ENCODE results near the gene MTMR6. TPM values are rescaled to one million over a fixed set of nuclear protein-coding genes. Genes with fewer than 3 reads are reported as not detected.

MTMR6 gene
- total RNA-seq, 1 experiment from 2014 or later: 28.9 TPM

DNA sequence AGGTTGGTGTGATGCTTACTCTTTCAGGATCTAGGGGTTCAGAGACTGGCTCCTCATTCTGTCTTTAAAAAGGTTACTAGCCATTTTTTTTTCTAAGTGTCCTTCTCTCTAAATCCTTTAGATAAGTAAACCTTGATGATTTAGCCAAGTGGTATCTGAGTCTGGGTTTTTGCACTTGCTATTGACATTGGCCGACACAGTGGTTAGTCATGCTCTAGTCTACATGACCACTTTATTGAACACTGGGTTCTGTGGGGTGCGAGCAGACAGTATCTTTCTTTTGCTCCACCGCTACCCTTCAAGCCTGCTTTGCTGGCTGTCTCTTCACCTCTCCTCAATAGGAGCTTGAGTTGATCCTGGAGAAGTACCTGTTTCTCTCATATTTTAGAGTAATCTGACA, 7.9 kb upstream of the MTMR6 start:
- BruUV-seq (replicated peaks): no TSS peak
- CTCF ChIA-PET: no interaction called here
- H3K27me3 ChIP-seq (replicated peaks; ENCODE audit: insufficient read depth, low read depth, low read length, poor library complexity): no peaks in the 10 kb centered on the region
- no peak overlapping the region for H3K4me3 ChIP-seq (ENCODE audit: low read depth, low read length, poor library complexity, severe bottlenecking)
- no peak for DNase-seq (ENCODE audit: low spot score)
- TF ChIP-seq EZH2 (IDR thresholded peaks at IDR 0.05; ENCODE audit: borderline replicate concordance, low read depth, low read length, poor library complexity, severe bottlenecking): no peak
- TF ChIP-seq, protein P1, sequence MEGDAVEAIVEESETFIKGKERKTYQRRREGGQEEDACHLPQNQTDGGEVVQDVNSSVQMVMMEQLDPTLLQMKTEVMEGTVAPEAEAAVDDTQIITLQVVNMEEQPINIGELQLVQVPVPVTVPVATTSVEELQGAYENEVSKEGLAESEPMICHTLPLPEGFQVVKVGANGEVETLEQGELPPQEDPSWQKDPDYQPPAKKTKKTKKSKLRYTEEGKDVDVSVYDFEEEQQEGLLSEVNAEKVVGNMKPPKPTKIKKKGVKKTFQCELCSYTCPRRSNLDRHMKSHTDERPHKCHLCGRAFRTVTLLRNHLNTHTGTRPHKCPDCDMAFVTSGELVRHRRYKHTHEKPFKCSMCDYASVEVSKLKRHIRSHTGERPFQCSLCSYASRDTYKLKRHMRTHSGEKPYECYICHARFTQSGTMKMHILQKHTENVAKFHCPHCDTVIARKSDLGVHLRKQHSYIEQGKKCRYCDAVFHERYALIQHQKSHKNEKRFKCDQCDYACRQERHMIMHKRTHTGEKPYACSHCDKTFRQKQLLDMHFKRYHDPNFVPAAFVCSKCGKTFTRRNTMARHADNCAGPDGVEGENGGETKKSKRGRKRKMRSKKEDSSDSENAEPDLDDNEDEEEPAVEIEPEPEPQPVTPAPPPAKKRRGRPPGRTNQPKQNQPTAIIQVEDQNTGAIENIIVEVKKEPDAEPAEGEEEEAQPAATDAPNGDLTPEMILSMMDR (conservative IDR thresholded peaks at IDR 0.05; ENCODE audit: low read depth, low read length): no peak
- H3K36me3 ChIP-seq (ENCODE audit: insufficient read depth, low read length, poor library complexity, severe bottlenecking): no peaks in the 10 kb centered on the region
- intact Hi-C loops (cut with micrococcal nuclease; ENCODE audit: unreplicated experiment): no loop called here
- no peaks in the 10 kb centered on the region for H3K9me3 ChIP-seq (ENCODE audit: low read depth, low read length, poor library complexity, severe bottlenecking)
- POLR2A ChIA-PET (ENCODE audit: low non-redundant PET): no interaction called here
- H3K4me1 ChIP-seq (ENCODE audit: insufficient read depth, low read length, poor library complexity, severe bottlenecking): peaks cover 18% of the 10 kb centered on the region
- H3K27ac ChIP-seq (ENCODE audit: low read depth, low read length, poor library complexity, severe bottlenecking): no peak overlapping the region

GRCh38 chr13:25292301-25292700, 5.0 kb upstream of the MTMR6 start:
- intact Hi-C loops (cut with micrococcal nuclease; ENCODE audit: unreplicated experiment): no loop called here
- peak overlapping the region; percentile 49 for H3K27ac ChIP-seq (ENCODE audit: low read depth, low read length, poor library complexity, severe bottlenecking)
- ChIA-PET CTCF (no interaction called here), POLR2A (ENCODE audit: low non-redundant PET) (no interaction called here)
- no peak overlapping the region for H3K4me3 ChIP-seq (ENCODE audit: low read depth, low read length, poor library complexity, severe bottlenecking)
- no peaks in the 10 kb centered on the region for H3K27me3 ChIP-seq (replicated peaks; ENCODE audit: insufficient read depth, low read depth, low read length, poor library complexity)
- no TSS peak for BruUV-seq (replicated peaks)
- DNase-seq (ENCODE audit: low spot score): peak; percentile 80
- TF ChIP-seq, protein P1 (conservative IDR thresholded peaks at IDR 0.05; ENCODE audit: low read depth, low read length): no peak
- TF ChIP-seq EZH2 (IDR thresholded peaks at IDR 0.05; ENCODE audit: borderline replicate concordance, low read depth, low read length, poor library complexity, severe bottlenecking): no peak
- no peaks in the 10 kb centered on the region for H3K9me3 ChIP-seq (ENCODE audit: low read depth, low read length, poor library complexity, severe bottlenecking)
- peaks cover 33% of the 10 kb centered on the region for H3K4me1 ChIP-seq (ENCODE audit: insufficient read depth, low read length, poor library complexity, severe bottlenecking)
- no peaks in the 10 kb centered on the region for H3K36me3 ChIP-seq (ENCODE audit: insufficient read depth, low read length, poor library complexity, severe bottlenecking)

DNA sequence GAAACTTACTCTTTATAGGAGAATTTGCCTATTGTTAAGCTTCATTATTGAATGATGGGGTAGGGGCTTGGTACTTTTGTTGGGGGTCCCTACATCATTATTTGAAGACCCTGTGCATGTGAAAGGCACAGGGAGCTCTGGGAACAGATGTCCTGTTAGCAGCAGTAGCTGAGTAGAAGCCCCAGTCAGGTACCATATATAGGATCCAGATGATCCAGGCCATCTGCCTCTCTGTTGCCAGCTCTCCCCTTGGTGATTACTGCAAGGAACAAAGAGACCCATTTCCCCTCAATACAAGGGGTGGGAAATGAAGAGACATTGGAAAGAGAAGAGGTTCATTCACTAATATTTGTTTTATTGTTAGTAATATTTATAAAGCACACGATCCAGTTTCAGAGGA, 4.4 kb upstream of the MTMR6 start:
- Histone ChIP-seq H3K27me3 (replicated peaks; ENCODE audit: insufficient read depth, low read depth, low read length, poor library complexity) (no peaks in the 10 kb centered on the region), H3K4me1 (ENCODE audit: insufficient read depth, low read length, poor library complexity, severe bottlenecking) (peaks cover 33% of the 10 kb centered on the region), H3K9me3 (ENCODE audit: low read depth, low read length, poor library complexity, severe bottlenecking) (no peaks in the 10 kb centered on the region), H3K27ac (ENCODE audit: low read depth, low read length, poor library complexity, severe bottlenecking) (peak overlapping the region; percentile 49), H3K4me3 (ENCODE audit: low read depth, low read length, poor library complexity, severe bottlenecking) (no peak overlapping the region), H3K36me3 (ENCODE audit: insufficient read depth, low read length, poor library complexity, severe bottlenecking) (no peaks in the 10 kb centered on the region)
- POLR2A ChIA-PET (ENCODE audit: low non-redundant PET): no interaction called here
- CTCF ChIA-PET: no interaction called here
- no peak for TF ChIP-seq EZH2 (IDR thresholded peaks at IDR 0.05; ENCODE audit: borderline replicate concordance, low read depth, low read length, poor library complexity, severe bottlenecking)
- TF ChIP-seq, protein P1 (conservative IDR thresholded peaks at IDR 0.05; ENCODE audit: low read depth, low read length): no peak
- intact Hi-C loops (cut with micrococcal nuclease; ENCODE audit: unreplicated experiment): no loop called here
- DNase-seq (ENCODE audit: low spot score): no peak
- BruUV-seq (replicated peaks): no TSS peak
